ENCODE results near the gene DUSP12. TPM values are rescaled to one million over a fixed set of nuclear protein-coding genes. Genes with fewer than 3 reads are reported as not detected.

The DUSP12 gene
- total RNA-seq, 8 experiments from 2014 or later: 22.8 to 100 (median 66.8) TPM

Other genes starting within 250 kb of the DUSP12 start
- 1 to 10 TPM in 4 of 8 experiments, under 1 TPM in 4; 0.37 to 3.6 (median 1.1) TPM for gene FCGR2A, start 244.3 kb upstream of the DUSP12 start, total RNA-seq
- gene HSPA6, start 225.2 kb upstream of the DUSP12 start, total RNA-seq: 100 to 1,000 TPM in 2 of 8 experiments, 1 to 10 TPM in 2, under 1 TPM in 4; 0.58 to 250 (median 1.2) TPM
- gene FCGR3A, start 200.0 kb upstream of the DUSP12 start, total RNA-seq: 1 to 10 TPM in 1 of 8 experiments, under 1 TPM in 3, not detected in 4; 0.05 to 1.3 (median 0.34) TPM
- 1 to 10 TPM in 1 of 8 experiments, under 1 TPM in 3, not detected in 4; 0.14 to 1.7 (median 0.37) TPM for gene FCGR3B, start 118.6 kb upstream of the DUSP12 start, total RNA-seq
- gene FCGR2B, start 86.6 kb upstream of the DUSP12 start, total RNA-seq: 1 to 10 TPM in 1 of 8 experiments, under 1 TPM in 5, not detected in 2; 0.18 to 1.8 (median 0.44) TPM
- gene FCRLA, start 42.6 kb upstream of the DUSP12 start, total RNA-seq: under 1 TPM in 4 of 8 experiments, not detected in 4; 0.08 to 0.62 (median 0.30) TPM
- gene FCRLB, start 28.2 kb upstream of the DUSP12 start, total RNA-seq: 1 to 10 TPM in 6 of 8 experiments, under 1 TPM in 2; 0.59 to 7.0 (median 1.4) TPM
- 10 to 100 TPM; 18.2 to 46.3 (median 30.6) TPM for gene ATF6, start 16.5 kb downstream of the DUSP12 start, total RNA-seq

Measured in motor neuron (in vitro differentiated cells).